ENCODE results near the gene DNAH10. TPM values are rescaled to one million over a fixed set of nuclear protein-coding genes. Genes with fewer than 3 reads are reported as not detected.

The DNAH10 gene
- total and polyA plus RNA-seq, 2 donors from 2014 or later: 0.24 to 0.28 TPM

GRCh38 chr12:123905319-123905925 lies 143.3 kb downstream of the DNAH10 start:
- H3K36me3 ChIP-seq (ENCODE audit: control insufficient read depth in 2 of 3, insufficient read depth in 3 of 3, low read length in 3 of 3): no peaks in the 10 kb centered on the region
- no peak overlapping the region for H3K4me3 ChIP-seq (ENCODE audit: low read length in 3 of 3)
- no peak overlapping the region for H3K27ac ChIP-seq (ENCODE audit: low read depth in 2 of 2, low read length in 2 of 2)
- FAIRE-seq (peak; percentile 91), DNase-seq (peak in 4 of 5 donors; percentile 23 to 76 (median 40))
- H3K9ac ChIP-seq (ENCODE audit: low read length in 3 of 3): no peak overlapping the region
- H3K9me3 ChIP-seq (ENCODE audit: control insufficient read depth in 2 of 3, insufficient read depth in 1 of 3, low read length in 3 of 3): no peaks in the 10 kb centered on the region
- no peaks in the 10 kb centered on the region for H3K4me1 ChIP-seq (ENCODE audit: control insufficient read depth in 2 of 3, insufficient read depth in 2 of 3, low read depth in 1 of 3, low read length in 3 of 3)
- peak; percentile 60 for TF ChIP-seq CTCF (IDR thresholded peaks at IDR 0.05; ENCODE audit: borderline replicate concordance, extremely low read depth, insufficient read depth)
- intact Hi-C loops (cut with DNase I): loop anchor here (10.0 kb wide), 1 partner anchor 79 kb away; no protein-coding TSS in a partner anchor
- no peaks in the 10 kb centered on the region for H3K27me3 ChIP-seq (ENCODE audit: control insufficient read depth, insufficient read depth, low read length)

GRCh38 chr12:123906711-123907420 lies 144.8 kb downstream of the DNAH10 start:
- H3K4me3 ChIP-seq (ENCODE audit: low read length in 3 of 3): no peak overlapping the region
- FAIRE-seq (no peak), DNase-seq (peak in 1 of 5 donors; percentile 20)
- H3K36me3 ChIP-seq (ENCODE audit: control insufficient read depth in 2 of 3, insufficient read depth in 3 of 3, low read length in 3 of 3): no peaks in the 10 kb centered on the region
- no peaks in the 10 kb centered on the region for H3K4me1 ChIP-seq (ENCODE audit: control insufficient read depth in 2 of 3, insufficient read depth in 2 of 3, low read depth in 1 of 3, low read length in 3 of 3)
- no peak for TF ChIP-seq CTCF (IDR thresholded peaks at IDR 0.05; ENCODE audit: borderline replicate concordance, extremely low read depth, insufficient read depth)
- no peak overlapping the region for H3K9ac ChIP-seq (ENCODE audit: low read length in 3 of 3)
- no peaks in the 10 kb centered on the region for H3K9me3 ChIP-seq (ENCODE audit: control insufficient read depth in 2 of 3, insufficient read depth in 1 of 3, low read length in 3 of 3)
- intact Hi-C loops (cut with DNase I): loop anchor here (10.0 kb wide), 1 partner anchor 78 kb away; no protein-coding TSS in a partner anchor
- no peak overlapping the region for H3K27ac ChIP-seq (ENCODE audit: low read depth in 2 of 2, low read length in 2 of 2)
- no peaks in the 10 kb centered on the region for H3K27me3 ChIP-seq (ENCODE audit: control insufficient read depth, insufficient read depth, low read length)

- no peak for TF ChIP-seq CTCF (IDR thresholded peaks at IDR 0.05; ENCODE audit: borderline replicate concordance, extremely low read depth, insufficient read depth)
- H3K27me3 ChIP-seq (ENCODE audit: control insufficient read depth, insufficient read depth, low read length): no peaks in the 10 kb centered on the region
- FAIRE-seq: no peak
- H3K9ac ChIP-seq (ENCODE audit: low read length in 3 of 3): no peak overlapping the region
- no peak overlapping the region for H3K27ac ChIP-seq (ENCODE audit: low read depth in 2 of 2, low read length in 2 of 2)
- intact Hi-C loops (cut with DNase I): loop anchor here (10.0 kb wide), 1 partner anchor 77 kb away; no protein-coding TSS in a partner anchor
- DNase-seq: peak; percentile 44 to 77 (median 75)
- H3K4me1 ChIP-seq (ENCODE audit: control insufficient read depth in 2 of 3, insufficient read depth in 2 of 3, low read depth in 1 of 3, low read length in 3 of 3): no peaks in the 10 kb centered on the region
- no peaks in the 10 kb centered on the region for H3K36me3 ChIP-seq (ENCODE audit: control insufficient read depth in 2 of 3, insufficient read depth in 3 of 3, low read length in 3 of 3)
- no peak overlapping the region for H3K4me3 ChIP-seq (ENCODE audit: low read length in 3 of 3)
- no peaks in the 10 kb centered on the region for H3K9me3 ChIP-seq (ENCODE audit: control insufficient read depth in 2 of 3, insufficient read depth in 1 of 3, low read length in 3 of 3)
Measured at GRCh38 chr12:123907726-123908476, 145.8 kb downstream of the DNAH10 start.
